Uterine smooth muscle cell (primary cell): ENCODE results near the gene SIM2. TPM values are rescaled to one million over a fixed set of nuclear protein-coding genes. Genes with fewer than 3 reads are reported as not detected.

Experiments used
- total RNA-seq: library from RNA; depleted of rRNA; stranded (reverse); fragments of >200 nt; gene quantifications from 2 replicates; pipeline ENCODE4 v1.2.3, GENCODE V29; 2014

The SIM2 gene
- under 0.01 and 0.62 TPM in 2 replicates for total RNA-seq

GRCh38 chr21:36698981-36699545 lies at the start of gene SIM2:
TSS of gene SIM2 (plus strand) at chr21:36699115. CDS start at chr21:36699747, 632 bp downstream.

Other genes with a start within 250 kb of the SIM2 start
- 0.11 and 0.37 TPM in 2 replicates for gene CLDN14, start 219.0 kb upstream of the SIM2 start, total RNA-seq